HepG2 (cell line): ENCODE results near the gene ZBTB46. TPM values are rescaled to one million over a fixed set of nuclear protein-coding genes. Genes with fewer than 3 reads are reported as not detected.

ENCODE experiments used
- ATAC-seq: fragments of 200-7000 bp; cut with Tn5 transposase; 3 replicates; pipeline ENCODE4 v1.9.1; 2020; ENCODE audit warnings: mild to moderate bottlenecking, moderate library complexity
- BruUV-seq: library from RNA; stranded (reverse); fragments of 400-500 nt; replicated peaks from 2 replicates; lab custom pipeline; 2021; lab: Mats Ljungman, UMichigan
- CTCF ChIA-PET: fragments of 300-600 bp; formaldehyde crosslinking; extraction: SDS; loops from one replicate; lab custom pipeline; 2021; ENCODE audit warnings: low total read pairs, inconsistent platforms, low intra/inter-chr PET ratio; lab: Yijun Ruan, JAX
- POLR2A ChIA-PET: fragments of 350-600 bp; sonication (Branson Sonifier 250); formaldehyde crosslinking; loops from one replicate; lab custom pipeline; 2020; ENCODE audit warnings: antibody characterized with exemption, inconsistent platforms; lab: Yijun Ruan, JAX
- DNase-seq: peaks from one replicate; pipeline ENCODE4 v3.0.0-alpha.2; 2015; ENCODE audit warnings: low spot score
- FAIRE-seq: peaks from 3 replicates; lab custom pipeline; 2011; peaks lifted over from hg19 to GRCh38; lab: Jason Lieb, UNC
- H2AFZ ChIP-seq: one replicate; pipeline ENCODE4 v1.6.1; 2011; ENCODE audit warnings: low read length, inconsistent platforms
- H3K27ac ChIP-seq: fragments of 300-600 bp; 3 replicates; pipeline ENCODE4 v1.8.0; 2011; ENCODE audit warnings: mixed run types, mild to moderate bottlenecking, mixed read lengths, low read length, inconsistent platforms; ENCODE audit not compliant: insufficient read depth; ENCODE audit errors: extremely low read length
- H3K27me3 ChIP-seq, 2 experiments: fragments of 200-600 bp in 1 of 2; 2 replicates in 1 of 2; 3 replicates in 1 of 2; pipeline versions ENCODE4 v1.6.0 to v1.8.0; 2011; ENCODE audit warnings: low read length in 2 of 2, mild to moderate bottlenecking in 2 of 2, moderate library complexity in 2 of 2, inconsistent platforms in 1 of 2; ENCODE audit not compliant: insufficient read depth in 2 of 2, control insufficient read depth in 1 of 2
- H3K36me3 ChIP-seq, 2 experiments: fragments of 200-600 bp in 1 of 2; replicated peaks in 1 of 2; 2 replicates in 1 of 2; 3 replicates in 1 of 2; pipeline versions ENCODE4 v1.5.1 to v1.8.0; 2011; ENCODE audit warnings: low read length in 2 of 2, inconsistent platforms in 1 of 2; ENCODE audit not compliant: insufficient read depth in 2 of 2, control insufficient read depth in 1 of 2
- H3K4me1 ChIP-seq: 2 replicates; pipeline ENCODE4 v1.5.1; 2012; ENCODE audit warnings: low read length, inconsistent platforms; ENCODE audit not compliant: insufficient read depth
- H3K4me2 ChIP-seq: 2 replicates; pipeline ENCODE4 v1.6.0; 2011; ENCODE audit warnings: low read depth, low read length, inconsistent platforms
- H3K4me3 ChIP-seq, 3 experiments: fragments of 200-600 bp in 1 of 3; sonication (generic), shearing (Covaris generic) in 1 of 3; replicated peaks in 1 of 3; 2 replicates each; pipeline ENCODE4 v1.5.1; 2011 to 2016; ENCODE audit warnings: low read length in 3 of 3, inconsistent platforms in 2 of 3, low read depth in 2 of 3, mild to moderate bottlenecking in 2 of 3, control low read depth in 1 of 3, mixed read lengths in 1 of 3; ENCODE audit not compliant: insufficient read depth in 1 of 3
- H3K79me2 ChIP-seq: one replicate; pipeline ENCODE4 v1.6.1; 2011; ENCODE audit warnings: low read length, inconsistent platforms; ENCODE audit not compliant: insufficient read depth
- H3K9ac ChIP-seq: 2 replicates; pipeline ENCODE4 v1.6.0; 2011; ENCODE audit warnings: mild to moderate bottlenecking, low read depth, low read length, inconsistent platforms; ENCODE audit not compliant: insufficient read depth
- H3K9me3 ChIP-seq: 2 replicates; pipeline ENCODE4 v1.5.1; 2012; ENCODE audit warnings: mild to moderate bottlenecking, low read length
- H4K20me1 ChIP-seq: 2 replicates; pipeline ENCODE4 v1.6.0; 2011; ENCODE audit warnings: inconsistent platforms, mild to moderate bottlenecking, low read length, moderate library complexity; ENCODE audit not compliant: insufficient read depth
- NR2F2 ChIP-seq: IDR thresholded peaks from 2 replicates; pipeline ENCODE4 v1.6.1; 2012; ENCODE audit warnings: low read depth, inconsistent platforms, borderline replicate concordance
- NR3C1 ChIP-seq: sonication (generic); formaldehyde crosslinking; IDR thresholded peaks from 2 replicates; pipeline ENCODE4 v1.4.0; 2020; ENCODE audit warnings: missing genetic modification reagents
- SP2 ChIP-seq: sonication (generic); formaldehyde crosslinking; IDR thresholded peaks from 2 replicates; pipeline ENCODE4 v1.5.1; 2020; ENCODE audit warnings: mild to moderate bottlenecking, missing genetic modification reagents
- ZBTB43 ChIP-seq: sonication (generic); formaldehyde crosslinking; conservative IDR thresholded peaks from 2 replicates; pipeline ENCODE4 v1.4.0; 2020; ENCODE audit warnings: missing genetic modification reagents
- ZIK1 ChIP-seq: sonication (generic); formaldehyde crosslinking; IDR thresholded peaks from 2 replicates; pipeline ENCODE4 v1.5.0; 2020; ENCODE audit warnings: mild to moderate bottlenecking, low read depth, missing genetic modification reagents, borderline replicate concordance
- ZNF143 ChIP-seq: sonication (generic); formaldehyde crosslinking; IDR thresholded peaks from 2 replicates; pipeline ENCODE4 v1.4.0; 2020; ENCODE audit warnings: missing genetic modification reagents
- ZNF207 ChIP-seq: fragments of 450-650 bp; IDR thresholded peaks from 2 replicates; pipeline ENCODE4 v1.6.1; 2016; ENCODE audit warnings: antibody characterized with exemption, borderline replicate concordance
- ZNF367 ChIP-seq: sonication (generic); formaldehyde crosslinking; IDR thresholded peaks from 2 replicates; pipeline ENCODE4 v1.4.0; 2020; ENCODE audit warnings: missing genetic modification reagents, borderline replicate concordance
- ZNF782 ChIP-seq: sonication (generic); formaldehyde crosslinking; IDR thresholded peaks from 2 replicates; pipeline ENCODE4 v1.4.0; 2020; ENCODE audit warnings: missing genetic modification reagents, mild to moderate bottlenecking, borderline replicate concordance
- ZSCAN21 ChIP-seq: sonication (generic); formaldehyde crosslinking; IDR thresholded peaks from 2 replicates; pipeline ENCODE4 v1.8.0; 2022; ENCODE audit warnings: mild to moderate bottlenecking, missing genetic modification reagents, moderate library complexity, borderline replicate concordance
- WGBS: methylation state at CpG from one replicate; pipeline ENCODE4 v1.1.6; 2017; ENCODE audit warnings: low lambda C conversion rate; 5-methylcytosine and 5-hydroxymethylcytosine counted together
- in situ Hi-C: cut with HindIII; loops from 2 replicates; pipeline ENCODE4 v1.10.0; 2017; ENCODE audit warnings: low pct_unique_long_range_greater_than_20kb; ENCODE audit not compliant: extremely low pct_ligation_motif_present
- intact Hi-C: fragments of 100-400 bp; cut with micrococcal nuclease; formaldehyde crosslinking; loops from one replicate; pipeline ENCODE4 v1.10.0; 2022; ENCODE audit not compliant: unreplicated experiment
- polyA plus RNA-seq, 8 experiments: library from polyadenylated mRNA; depleted of rRNA in 3 of 8; stranded (reverse) in 7 of 8; unstranded in 1 of 8; fragments of >200 nt; fragmentation: Illumina TruSeq in 4 of 8; extraction: Trizol in 4 of 8; gene quantifications; 2 replicates each; pipeline versions ENCODE4 v1.2.1 to v1.2.3, GENCODE V29; 2011 to 2016; ENCODE audit warnings: low read depth in 4 of 8, missing spikeins in 1 of 8, mixed read lengths in 1 of 8; ENCODE audit not compliant: insufficient read depth in 1 of 8
- total RNA-seq, 5 experiments: library from RNA; depleted of rRNA; stranded (reverse); fragments of >200 nt; fragmentation: Illumina TruSeq; extraction: Trizol; gene quantifications; 2 replicates each; pipeline ENCODE4 v1.2.3, GENCODE V29; 2016; ENCODE audit warnings: low read depth in 1 of 5
- TF ChIP-seq, protein P1 (sequence below): sonication (generic); formaldehyde crosslinking; IDR thresholded peaks from 2 replicates; pipeline ENCODE4 v1.5.1; 2020; ENCODE audit warnings: mild to moderate bottlenecking, missing genetic modification reagents
- TF ChIP-seq, protein P2 (sequence below): sonication (generic); formaldehyde crosslinking; IDR thresholded peaks from 2 replicates; pipeline ENCODE4 v1.9.0; 2021; ENCODE audit warnings: missing genetic modification reagents, borderline replicate concordance

Gene ZBTB46
- total and polyA plus RNA-seq, 2 of the 13 experiments (the other 11 are each of a cell fraction or from before 2014, with no cell fraction given) = 1.6 to 13.5 TPM

- TF ChIP-seq, protein P1, sequence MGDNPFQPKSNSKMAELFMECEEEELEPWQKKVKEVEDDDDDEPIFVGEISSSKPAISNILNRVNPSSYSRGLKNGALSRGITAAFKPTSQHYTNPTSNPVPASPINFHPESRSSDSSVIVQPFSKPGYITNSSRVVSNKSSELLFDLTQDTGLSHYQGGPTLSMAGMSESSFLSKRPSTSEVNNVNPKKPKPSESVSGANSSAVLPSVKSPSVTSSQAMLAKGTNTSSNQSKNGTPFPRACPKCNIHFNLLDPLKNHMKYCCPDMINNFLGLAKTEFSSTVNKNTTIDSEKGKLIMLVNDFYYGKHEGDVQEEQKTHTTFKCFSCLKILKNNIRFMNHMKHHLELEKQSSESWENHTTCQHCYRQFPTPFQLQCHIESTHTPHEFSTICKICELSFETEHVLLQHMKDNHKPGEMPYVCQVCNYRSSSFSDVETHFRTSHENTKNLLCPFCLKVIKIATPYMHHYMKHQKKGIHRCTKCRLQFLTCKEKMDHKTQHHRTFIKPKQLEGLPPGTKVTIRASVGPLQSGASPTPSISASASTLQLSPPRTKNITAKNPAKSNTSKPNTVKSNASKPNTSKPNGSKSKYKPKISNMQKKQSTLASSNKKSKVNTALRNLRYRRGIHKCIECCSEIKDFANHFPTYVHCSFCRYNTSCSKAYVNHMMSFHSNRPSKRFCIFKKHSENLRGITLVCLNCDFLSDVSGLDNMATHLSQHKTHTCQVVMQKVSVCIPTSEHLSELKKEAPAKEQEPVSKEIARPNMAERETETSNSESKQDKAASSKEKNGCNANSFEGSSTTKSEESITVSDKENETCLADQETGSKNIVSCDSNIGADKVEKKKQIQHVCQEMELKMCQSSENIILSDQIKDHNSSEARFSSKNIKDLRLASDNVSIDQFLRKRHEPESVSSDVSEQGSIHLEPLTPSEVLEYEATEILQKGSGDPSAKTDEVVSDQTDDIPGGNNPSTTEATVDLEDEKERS (CRISPR knock-in tag) = no peak; the same call in 1 of the 2 replicates
- TF ChIP-seq ZNF367 (CRISPR knock-in tag) (peak; percentile 23; the same call in 1 of the 2 replicates), ZNF143 (CRISPR knock-in tag) (peak; percentile 81), ZBTB43 (CRISPR knock-in tag) (peak; percentile 49; the same call in 1 of the 2 replicates), NR2F2 (peak; percentile 52; the same call in 1 of the 2 replicates), NR3C1 (CRISPR knock-in tag) (no peak)
Measured at GRCh38 chr20:63864978-63865640, 34.0 kb upstream of the ZBTB46 start, which contains the start of gene TPD52L2 (continued).

DNA sequence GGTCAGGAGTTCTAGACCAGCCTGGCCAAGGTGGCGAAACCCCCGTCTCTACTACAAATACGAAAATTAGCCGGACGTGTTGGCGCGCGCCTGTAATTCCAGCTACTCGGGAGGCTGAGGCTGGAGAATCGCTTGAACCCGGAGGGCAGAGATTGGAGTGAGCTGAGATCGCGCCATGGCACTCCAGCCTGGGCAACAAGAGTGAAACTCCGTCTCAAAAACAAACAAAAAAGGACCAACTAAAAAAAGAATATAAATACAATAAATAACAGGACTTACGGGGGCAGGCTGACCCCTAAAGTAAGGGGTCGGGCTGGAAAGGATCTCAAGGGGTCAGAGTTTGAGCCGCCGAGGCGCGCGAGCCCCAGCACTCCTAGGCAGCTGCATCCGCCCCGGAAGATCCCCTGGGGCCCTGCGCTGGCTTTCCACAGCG lies 33.5 kb upstream of the ZBTB46 start:
- Histone ChIP-seq H3K27me3 (no peaks in the 10 kb centered on the region; a peak in 1 of 5 replicates), H3K27ac (peak overlapping the region; percentile 89), H3K36me3 (peaks cover 13 to 16% of the 10 kb centered on the region in 2 experiments), H3K4me2 (peak overlapping the region; percentile 94), H4K20me1 (peaks cover 5% of the 10 kb centered on the region; the same call in 1 of the 2 replicates), H3K9me3 (no peaks in the 10 kb centered on the region), H3K4me3 (peak overlapping the region; percentile 78 to 96 (median 78)), H2AFZ (no peak overlapping the region), H3K4me1 (peaks cover 45% of the 10 kb centered on the region), H3K79me2 (peaks cover 43% of the 10 kb centered on the region), H3K9ac (peak overlapping the region; percentile 94)
- ATAC-seq (no peak), DNase-seq (no peak), FAIRE-seq (no peak)
- BruUV-seq = TSS peak; percentile 71
- in situ Hi-C loops (no loop called here), intact Hi-C loops (loop anchor here (2.0 to 10.0 kb wide), 6 partner anchors 30 to 326 kb away; partner anchors contain the start of genes ARFRP1 and DNAJC5)
- under 1% methylated on average over 25 of the region's 25 CpGs for WGBS
- POLR2A ChIA-PET = interaction anchor here (0.8 to 4.6 kb wide), 52 partner anchors 9 to 327 kb away, joined by 3 to 71 read pairs (median 6); partner anchors contain the start of genes ARFRP1, C20orf204, DNAJC5 and GMEB2
- CTCF ChIA-PET = interaction anchor here (1.9 to 2.1 kb wide), 4 partner anchors 45 to 327 kb away, joined by 9 to 15 read pairs (median 10); partner anchors contain the start of genes ARFRP1, PTK6 and ZGPAT
- TF ChIP-seq ZNF782 (0 out of 2 replicates have a peak, but pooled peaks have one; percentile 13), ZNF207 (no peak), SP2 (CRISPR knock-in tag) (no peak), ZIK1 (CRISPR knock-in tag) (no peak), ZSCAN21 (CRISPR knock-in tag) (no peak)
- TF ChIP-seq, protein P2, sequence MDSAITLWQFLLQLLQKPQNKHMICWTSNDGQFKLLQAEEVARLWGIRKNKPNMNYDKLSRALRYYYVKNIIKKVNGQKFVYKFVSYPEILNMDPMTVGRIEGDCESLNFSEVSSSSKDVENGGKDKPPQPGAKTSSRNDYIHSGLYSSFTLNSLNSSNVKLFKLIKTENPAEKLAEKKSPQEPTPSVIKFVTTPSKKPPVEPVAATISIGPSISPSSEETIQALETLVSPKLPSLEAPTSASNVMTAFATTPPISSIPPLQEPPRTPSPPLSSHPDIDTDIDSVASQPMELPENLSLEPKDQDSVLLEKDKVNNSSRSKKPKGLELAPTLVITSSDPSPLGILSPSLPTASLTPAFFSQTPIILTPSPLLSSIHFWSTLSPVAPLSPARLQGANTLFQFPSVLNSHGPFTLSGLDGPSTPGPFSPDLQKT (CRISPR knock-in tag) = 0 out of 2 replicates have a peak, but pooled peaks have one; percentile 8
